CD4-positive, alpha-beta T cell treated with Interleukin-4 for 4 hours (primary cell): ENCODE results near the gene PTPRO.

Experiments
- DNase-seq: peaks from one replicate; pipeline ENCODE4 v3.0.0-alpha.2; 2020

The PTPRO gene

DNA sequence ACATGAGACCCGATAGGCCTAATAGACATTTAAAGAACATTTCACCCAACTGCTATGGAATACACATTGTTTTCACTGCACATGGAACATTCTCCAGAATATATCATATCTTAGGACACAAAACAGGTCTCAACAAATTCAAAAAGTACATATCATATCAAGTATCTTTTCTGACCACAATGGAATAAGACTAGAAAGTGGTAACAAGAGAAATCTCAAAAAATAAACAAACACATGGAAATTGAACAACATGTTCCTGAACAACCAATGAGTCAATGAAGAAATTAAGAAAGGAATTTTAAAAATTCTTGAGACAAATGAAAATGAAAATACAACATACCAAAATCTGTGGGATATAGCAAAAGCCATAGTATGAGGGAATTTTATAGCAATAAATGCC, 208.1 kb downstream of the PTPRO start:
- DNase-seq: no peak

GRCh38 chr12:15532364-15532977, 210.2 kb downstream of the PTPRO start:
- DNase-seq: peak; percentile 72

GRCh38 chr12:15534322-15534721, 212.0 kb downstream of the PTPRO start:
- DNase-seq: peak; percentile 59

DNA sequence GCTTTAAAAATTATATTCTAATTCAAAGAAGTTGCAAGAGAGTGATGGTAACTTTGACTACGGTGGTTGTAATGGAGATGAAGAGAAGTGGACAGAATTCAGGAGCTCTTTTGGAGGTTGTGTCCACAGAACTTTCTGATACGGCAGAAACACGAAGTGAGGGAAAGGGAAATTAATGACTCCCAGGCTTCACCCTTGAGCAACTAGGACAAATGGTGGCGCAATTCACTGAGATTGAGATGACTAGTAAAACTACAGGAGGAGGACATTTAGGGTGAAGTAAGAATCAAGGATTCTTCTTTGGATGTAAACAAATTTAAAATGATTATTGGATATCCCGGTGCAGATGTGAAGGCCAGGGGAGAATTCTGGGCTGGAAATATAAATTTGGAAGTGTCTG, 212.6 kb downstream of the PTPRO start:
- no peak for DNase-seq

GRCh38 chr12:15535352-15535781, 213.1 kb downstream of the PTPRO start:
- no peak for DNase-seq

GRCh38 chr12:15536446-15536845, 214.1 kb downstream of the PTPRO start:
- DNase-seq: no peak

DNA sequence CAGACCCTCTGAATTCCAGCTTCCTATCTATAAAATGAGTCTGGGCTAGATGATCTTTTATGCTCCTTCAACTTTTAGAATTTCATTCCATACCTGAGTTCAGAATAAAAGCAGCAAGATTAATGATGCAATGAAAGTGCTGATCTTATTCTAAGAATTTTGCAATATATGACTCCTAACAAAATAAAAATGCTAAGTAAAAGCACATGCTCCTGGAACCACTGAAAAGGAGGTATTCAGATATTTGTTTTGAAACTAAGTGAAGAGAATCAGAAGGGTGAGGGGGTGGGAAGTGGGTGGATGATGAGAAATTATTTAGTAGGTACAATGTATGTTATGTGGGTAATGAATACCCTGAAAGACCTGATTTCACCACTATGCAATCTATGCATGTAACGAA, 216.6 kb downstream of the PTPRO start:
- no peak for DNase-seq

GRCh38 chr12:15540005-15540404, 217.7 kb downstream of the PTPRO start:
- DNase-seq: no peak

DNA sequence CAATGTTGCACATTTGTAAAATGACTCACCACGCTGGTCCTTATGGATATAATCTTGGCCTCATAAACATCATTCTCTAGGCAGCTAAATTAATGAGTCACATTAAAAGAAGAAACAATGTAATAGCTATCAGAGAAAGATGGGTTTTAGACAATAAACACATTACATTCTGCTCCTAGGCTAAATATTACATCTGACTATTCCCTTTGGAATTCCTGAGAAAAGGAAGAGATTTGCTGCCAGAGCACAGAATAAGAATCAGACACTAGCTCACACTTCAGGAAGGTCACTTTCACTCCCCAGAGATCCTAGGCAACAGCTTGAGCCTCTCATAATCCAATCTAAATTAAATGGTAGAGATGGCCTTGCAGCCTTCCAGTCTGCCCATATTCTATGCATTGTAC, 218.2 kb downstream of the PTPRO start:
- no peak for DNase-seq

- no peak for DNase-seq
Observed at GRCh38 chr12:15541996-15542631, 219.8 kb downstream of the PTPRO start.

DNA sequence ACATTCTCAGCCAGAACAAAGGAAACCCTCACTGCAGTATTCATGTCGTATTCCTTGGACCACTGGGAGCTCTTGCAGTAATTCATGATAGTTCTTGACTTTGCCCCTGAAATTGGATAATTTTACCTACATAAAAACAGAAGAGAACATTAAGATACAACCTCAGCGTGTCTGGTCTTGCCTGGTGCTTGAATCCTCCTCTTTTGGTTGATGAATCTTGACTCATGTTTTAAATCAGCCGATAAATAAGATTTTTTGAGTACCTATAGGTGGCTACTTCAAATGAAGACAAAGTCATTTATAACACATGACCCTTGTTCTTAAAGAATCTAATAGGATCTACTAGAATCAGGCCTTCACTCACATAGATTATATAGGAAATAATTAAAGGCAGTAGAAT, 221.0 kb downstream of the PTPRO start:
- no peak for DNase-seq

DNA sequence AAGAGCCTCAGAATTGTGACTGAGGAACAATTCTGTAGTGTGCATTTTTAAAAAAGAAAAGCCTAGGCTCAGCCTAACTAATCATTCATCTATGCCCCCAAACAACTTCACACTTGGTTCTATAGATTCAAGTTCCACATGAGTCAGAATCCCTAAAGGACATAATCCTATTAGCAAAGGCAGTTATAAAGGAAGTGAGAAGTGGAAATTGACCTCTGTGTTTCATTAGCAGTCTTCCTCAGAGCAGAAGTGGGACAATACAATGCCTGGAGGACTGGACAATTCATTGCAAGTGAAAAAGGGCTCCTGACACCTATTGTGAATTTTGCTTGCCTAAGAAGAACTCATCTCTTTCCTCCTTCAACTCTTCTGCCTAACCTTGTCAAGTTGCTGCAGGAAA, 222.3 kb downstream of the PTPRO start:
- no peak for DNase-seq

DNA sequence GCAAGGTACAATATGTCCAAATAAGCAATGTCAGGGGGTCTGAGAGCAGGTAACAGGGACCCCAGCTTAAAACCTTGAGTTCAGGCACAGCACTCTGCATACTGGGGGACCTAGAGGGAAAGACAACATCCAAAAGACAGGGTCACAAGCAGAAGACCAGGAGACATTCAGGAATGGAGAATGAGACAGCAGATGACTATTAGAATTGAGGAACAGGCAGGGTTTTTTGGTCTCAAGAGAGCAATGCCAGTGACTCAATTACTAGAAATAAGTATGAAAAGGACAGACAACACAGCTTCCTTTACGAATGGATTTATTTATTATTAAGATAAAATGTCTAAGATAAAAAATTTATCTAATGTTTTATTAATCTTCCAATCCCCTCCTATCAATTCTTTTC, 223.0 kb downstream of the PTPRO start:
- no peak for DNase-seq

DNA sequence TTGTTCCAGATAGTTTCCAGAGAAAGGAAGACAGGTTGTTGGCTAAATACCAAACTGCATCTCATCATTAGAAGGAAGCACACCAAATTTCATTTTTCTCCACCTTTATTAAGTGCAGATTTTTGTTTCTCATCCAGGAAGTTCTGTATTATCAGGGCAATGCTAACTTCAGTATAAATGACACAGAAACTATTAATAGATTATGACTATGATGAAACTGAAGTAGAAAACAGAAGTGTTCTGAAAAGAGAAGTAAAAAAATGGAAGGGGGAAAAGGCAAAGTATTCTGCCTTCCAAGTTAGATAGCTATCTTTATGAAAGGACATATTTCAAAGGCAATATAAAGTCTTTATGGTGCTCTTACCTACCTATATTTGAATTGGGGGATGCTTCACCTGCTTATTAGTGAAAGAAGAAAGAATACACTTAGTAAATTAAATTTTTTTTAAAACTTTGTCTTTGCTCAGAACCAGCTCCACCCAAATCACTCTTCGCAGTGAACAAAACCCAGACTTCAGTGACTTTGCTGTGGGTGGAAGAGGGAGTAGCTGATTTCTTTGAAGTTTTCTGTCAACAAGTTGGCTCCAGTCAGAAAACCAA, 223.9 kb downstream of the PTPRO start:
- peak; percentile 86 for DNase-seq

DNA sequence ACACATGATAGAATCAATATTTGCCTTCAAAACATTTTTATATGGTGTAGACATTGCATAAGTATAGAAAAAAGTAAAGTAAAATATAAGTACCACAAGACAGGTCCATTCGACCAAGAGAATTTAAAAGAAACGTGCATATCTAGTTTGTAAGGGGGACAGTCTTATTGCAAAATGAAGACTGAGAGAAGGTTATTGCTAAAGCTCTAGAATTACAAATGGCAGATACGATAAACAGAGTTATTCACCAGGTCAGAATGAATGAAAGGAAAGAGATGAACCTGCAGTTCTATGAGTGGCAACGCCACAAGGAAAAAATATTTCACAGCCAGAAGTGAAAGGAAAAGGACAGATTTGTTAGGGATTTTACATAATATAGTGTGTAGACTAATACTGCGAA, 224.8 kb downstream of the PTPRO start:
- DNase-seq: no peak

GRCh38 chr12:15547691-15548090, 225.4 kb downstream of the PTPRO start:
- no peak for DNase-seq

DNA sequence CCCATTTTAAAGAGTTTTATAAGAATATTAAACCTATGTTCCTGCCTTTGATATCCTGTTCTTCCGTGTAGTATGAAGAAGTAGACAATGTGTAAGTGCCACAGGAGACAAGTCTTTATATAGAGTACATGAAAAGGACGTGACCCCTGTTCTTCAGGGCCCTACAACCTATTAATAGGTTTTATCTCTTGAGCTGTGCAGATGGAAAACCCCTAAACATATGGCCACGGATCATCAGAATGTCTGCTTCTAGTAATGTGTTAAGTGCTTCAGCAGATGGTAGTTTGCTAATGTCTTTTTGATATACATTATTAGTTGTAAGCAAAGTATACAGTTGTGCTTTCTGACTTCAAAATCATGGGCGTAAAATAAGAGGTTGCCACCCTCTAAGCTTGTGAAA, 228.5 kb downstream of the PTPRO start:
- DNase-seq: no peak

GRCh38 chr12:15555446-15555845, 233.1 kb downstream of the PTPRO start:
- DNase-seq: no peak

DNA sequence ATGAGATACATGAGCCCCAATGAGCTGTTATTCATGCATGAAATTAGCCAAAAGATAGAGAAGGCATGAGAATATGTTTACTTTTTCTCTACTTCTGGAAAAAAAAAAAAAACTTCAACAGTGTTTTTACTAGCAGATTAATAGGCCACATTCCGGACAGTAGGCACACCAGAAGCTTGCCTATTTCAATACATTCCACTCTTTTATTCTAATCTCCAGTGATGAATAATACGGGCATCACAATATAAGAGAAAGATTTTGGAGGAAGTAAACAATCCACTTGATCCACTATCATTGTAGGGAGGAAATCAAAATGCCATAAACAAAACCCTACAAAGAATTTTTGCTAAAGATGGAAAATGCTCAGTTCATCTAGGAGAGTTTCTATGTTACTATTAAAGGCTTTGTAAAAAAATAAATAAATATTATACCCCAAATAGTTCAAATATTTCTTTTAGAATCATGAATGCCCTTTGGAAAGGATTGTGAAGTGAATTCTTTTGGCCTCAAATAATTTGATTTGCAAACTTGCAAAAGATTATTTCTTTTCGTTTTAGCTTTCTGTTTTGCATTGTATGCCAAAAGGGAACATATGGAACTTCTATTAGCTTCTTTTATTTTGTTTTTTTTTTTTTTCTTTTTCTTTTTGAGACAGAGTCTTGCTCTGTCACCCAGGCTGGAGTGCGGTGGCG, 234.2 kb downstream of the PTPRO start:
- DNase-seq: no peak

GRCh38 chr12:15558915-15559528, 236.7 kb downstream of the PTPRO start:
- no peak for DNase-seq

DNA sequence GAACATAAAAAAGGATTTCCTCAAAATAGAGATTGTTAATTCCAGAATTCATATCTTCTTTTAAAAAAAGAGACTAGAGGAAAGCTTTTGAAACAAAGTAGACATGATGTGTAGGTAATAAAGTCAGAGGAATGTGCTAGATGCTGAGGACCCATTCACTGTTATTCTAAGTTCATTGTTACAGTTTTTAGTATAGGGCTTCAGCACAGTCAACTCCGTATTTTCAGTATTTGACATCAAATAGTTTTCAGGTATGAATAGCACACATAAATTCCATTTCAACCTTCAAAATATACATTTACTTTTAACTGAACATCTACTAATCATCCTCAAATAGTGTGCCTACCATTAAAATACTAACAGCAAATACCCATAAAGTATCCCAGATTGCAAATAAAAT, 239.1 kb downstream of the PTPRO start:
- DNase-seq: no peak

DNA sequence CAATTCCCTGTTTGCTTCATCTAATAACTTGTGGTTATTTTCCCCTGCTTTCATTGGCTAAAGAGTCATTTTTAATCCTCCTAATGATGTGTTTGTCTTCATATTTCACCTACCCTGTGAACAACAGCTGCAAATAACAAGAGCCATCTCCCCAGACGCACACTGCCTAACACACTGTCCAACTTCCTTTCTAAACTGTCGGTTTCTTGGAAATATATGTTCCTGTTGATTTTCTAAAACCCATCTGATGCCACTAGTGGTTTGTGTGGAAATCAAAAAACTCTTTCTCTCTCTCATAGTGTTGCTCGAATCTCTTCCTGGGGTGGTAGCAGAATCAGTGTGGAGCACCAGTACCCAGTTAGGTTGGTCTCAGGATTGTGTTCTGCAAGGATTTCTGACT, 240.0 kb downstream of the PTPRO start:
- peak; percentile 32 for DNase-seq

GRCh38 chr12:15563663-15564062, 241.4 kb downstream of the PTPRO start:
- DNase-seq: peak; percentile 58

GRCh38 chr12:15574353-15574752, 252.0 kb downstream of the PTPRO start:
- no peak for DNase-seq
